Measurements from ENCODE around the gene LMBR1L. TPM values are rescaled to one million over a fixed set of nuclear protein-coding genes. Genes with fewer than 3 reads are reported as not detected.

Gene LMBR1L
- total and polyA plus RNA-seq, 10 of the 15 experiments (the other 5 are each of a cell fraction or from before 2014, with no cell fraction given): 2.1 to 42.6 (median 20.0) TPM

DNA sequence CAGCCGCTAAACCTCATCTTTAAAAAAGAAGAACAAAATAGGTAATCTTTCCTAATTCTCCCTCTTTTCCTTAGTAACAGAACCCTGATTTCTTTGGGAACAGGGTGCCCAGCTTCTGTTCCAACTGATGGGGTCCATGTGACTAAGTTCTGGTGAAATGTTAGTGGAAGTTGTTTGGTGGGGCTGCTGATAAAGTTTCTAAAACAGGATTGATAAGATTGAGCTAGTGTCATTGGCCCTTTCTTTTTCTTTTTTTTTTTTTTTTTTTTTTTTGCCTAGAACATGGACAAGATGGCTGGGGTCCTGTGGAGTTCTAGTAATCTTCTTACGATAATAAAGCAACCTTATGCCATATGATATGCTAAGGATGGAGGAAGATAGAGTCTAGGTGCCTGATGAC lies 36.7 kb upstream of the LMBR1L start:
- POLR2A ChIA-PET: interaction anchor here (0.5 to 1.5 kb wide), 4 partner anchors 16 to 1242 kb away, joined by 3 to 8 read pairs (median 4); partner anchors contain the start of gene TUBA1B
- intact Hi-C loops (cut with micrococcal nuclease; ENCODE audit: unreplicated experiment): no loop called here
- CTCF ChIA-PET: no interaction called here
- TF ChIP-seq POU2F2 (IDR thresholded peaks at IDR 0.05; ENCODE audit: borderline replicate concordance, low read depth, low read length): no peak
- TF ChIP-seq, protein P1, sequence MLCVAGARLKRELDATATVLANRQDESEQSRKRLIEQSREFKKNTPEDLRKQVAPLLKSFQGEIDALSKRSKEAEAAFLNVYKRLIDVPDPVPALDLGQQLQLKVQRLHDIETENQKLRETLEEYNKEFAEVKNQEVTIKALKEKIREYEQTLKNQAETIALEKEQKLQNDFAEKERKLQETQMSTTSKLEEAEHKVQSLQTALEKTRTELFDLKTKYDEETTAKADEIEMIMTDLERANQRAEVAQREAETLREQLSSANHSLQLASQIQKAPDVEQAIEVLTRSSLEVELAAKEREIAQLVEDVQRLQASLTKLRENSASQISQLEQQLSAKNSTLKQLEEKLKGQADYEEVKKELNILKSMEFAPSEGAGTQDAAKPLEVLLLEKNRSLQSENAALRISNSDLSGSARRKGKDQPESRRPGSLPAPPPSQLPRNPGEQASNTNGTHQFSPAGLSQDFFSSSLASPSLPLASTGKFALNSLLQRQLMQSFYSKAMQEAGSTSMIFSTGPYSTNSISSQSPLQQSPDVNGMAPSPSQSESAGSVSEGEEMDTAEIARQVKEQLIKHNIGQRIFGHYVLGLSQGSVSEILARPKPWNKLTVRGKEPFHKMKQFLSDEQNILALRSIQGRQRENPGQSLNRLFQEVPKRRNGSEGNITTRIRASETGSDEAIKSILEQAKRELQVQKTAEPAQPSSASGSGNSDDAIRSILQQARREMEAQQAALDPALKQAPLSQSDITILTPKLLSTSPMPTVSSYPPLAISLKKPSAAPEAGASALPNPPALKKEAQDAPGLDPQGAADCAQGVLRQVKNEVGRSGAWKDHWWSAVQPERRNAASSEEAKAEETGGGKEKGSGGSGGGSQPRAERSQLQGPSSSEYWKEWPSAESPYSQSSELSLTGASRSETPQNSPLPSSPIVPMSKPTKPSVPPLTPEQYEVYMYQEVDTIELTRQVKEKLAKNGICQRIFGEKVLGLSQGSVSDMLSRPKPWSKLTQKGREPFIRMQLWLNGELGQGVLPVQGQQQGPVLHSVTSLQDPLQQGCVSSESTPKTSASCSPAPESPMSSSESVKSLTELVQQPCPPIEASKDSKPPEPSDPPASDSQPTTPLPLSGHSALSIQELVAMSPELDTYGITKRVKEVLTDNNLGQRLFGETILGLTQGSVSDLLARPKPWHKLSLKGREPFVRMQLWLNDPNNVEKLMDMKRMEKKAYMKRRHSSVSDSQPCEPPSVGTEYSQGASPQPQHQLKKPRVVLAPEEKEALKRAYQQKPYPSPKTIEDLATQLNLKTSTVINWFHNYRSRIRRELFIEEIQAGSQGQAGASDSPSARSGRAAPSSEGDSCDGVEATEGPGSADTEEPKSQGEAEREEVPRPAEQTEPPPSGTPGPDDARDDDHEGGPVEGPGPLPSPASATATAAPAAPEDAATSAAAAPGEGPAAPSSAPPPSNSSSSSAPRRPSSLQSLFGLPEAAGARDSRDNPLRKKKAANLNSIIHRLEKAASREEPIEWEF (IDR thresholded peaks at IDR 0.05; ENCODE audit: insufficient replicate concordance, low read depth, low read length): no peak
- no peak for TF ChIP-seq SREBF1 (IDR thresholded peaks at IDR 0.05; ENCODE audit: low read length)
- no peak for TF ChIP-seq SIN3A (IDR thresholded peaks at IDR 0.05; ENCODE audit: low read depth, low read length)
- no peak for TF ChIP-seq BRCA1 (IDR thresholded peaks at IDR 0.05; ENCODE audit: low read depth, low read length)
- no peak for TF ChIP-seq ZNF24 (IDR thresholded peaks at IDR 0.05)
- TF ChIP-seq MYB (IDR thresholded peaks at IDR 0.05; ENCODE audit: borderline replicate concordance, low read depth, low read length): no peak
- TF ChIP-seq CBFB (IDR thresholded peaks at IDR 0.05; ENCODE audit: low read depth): no peak
- no peak for TF ChIP-seq SRF (IDR thresholded peaks at IDR 0.05; ENCODE audit: low read depth in 2 of 2, low read length in 2 of 2)
- no peak for TF ChIP-seq RFX5 (IDR thresholded peaks at IDR 0.05; ENCODE audit: low read depth, low read length)
- no peak for TF ChIP-seq RB1 (IDR thresholded peaks at IDR 0.05; ENCODE audit: borderline replicate concordance)
- TF ChIP-seq, protein P2, sequence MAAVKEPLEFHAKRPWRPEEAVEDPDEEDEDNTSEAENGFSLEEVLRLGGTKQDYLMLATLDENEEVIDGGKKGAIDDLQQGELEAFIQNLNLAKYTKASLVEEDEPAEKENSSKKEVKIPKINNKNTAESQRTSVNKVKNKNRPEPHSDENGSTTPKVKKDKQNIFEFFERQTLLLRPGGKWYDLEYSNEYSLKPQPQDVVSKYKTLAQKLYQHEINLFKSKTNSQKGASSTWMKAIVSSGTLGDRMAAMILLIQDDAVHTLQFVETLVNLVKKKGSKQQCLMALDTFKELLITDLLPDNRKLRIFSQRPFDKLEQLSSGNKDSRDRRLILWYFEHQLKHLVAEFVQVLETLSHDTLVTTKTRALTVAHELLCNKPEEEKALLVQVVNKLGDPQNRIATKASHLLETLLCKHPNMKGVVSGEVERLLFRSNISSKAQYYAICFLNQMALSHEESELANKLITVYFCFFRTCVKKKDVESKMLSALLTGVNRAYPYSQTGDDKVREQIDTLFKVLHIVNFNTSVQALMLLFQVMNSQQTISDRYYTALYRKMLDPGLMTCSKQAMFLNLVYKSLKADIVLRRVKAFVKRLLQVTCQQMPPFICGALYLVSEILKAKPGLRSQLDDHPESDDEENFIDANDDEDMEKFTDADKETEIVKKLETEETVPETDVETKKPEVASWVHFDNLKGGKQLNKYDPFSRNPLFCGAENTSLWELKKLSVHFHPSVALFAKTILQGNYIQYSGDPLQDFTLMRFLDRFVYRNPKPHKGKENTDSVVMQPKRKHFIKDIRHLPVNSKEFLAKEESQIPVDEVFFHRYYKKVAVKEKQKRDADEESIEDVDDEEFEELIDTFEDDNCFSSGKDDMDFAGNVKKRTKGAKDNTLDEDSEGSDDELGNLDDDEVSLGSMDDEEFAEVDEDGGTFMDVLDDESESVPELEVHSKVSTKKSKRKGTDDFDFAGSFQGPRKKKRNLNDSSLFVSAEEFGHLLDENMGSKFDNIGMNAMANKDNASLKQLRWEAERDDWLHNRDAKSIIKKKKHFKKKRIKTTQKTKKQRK (IDR thresholded peaks at IDR 0.05; ENCODE audit: low read depth, low read length): no peak
- TF ChIP-seq, protein P3, sequence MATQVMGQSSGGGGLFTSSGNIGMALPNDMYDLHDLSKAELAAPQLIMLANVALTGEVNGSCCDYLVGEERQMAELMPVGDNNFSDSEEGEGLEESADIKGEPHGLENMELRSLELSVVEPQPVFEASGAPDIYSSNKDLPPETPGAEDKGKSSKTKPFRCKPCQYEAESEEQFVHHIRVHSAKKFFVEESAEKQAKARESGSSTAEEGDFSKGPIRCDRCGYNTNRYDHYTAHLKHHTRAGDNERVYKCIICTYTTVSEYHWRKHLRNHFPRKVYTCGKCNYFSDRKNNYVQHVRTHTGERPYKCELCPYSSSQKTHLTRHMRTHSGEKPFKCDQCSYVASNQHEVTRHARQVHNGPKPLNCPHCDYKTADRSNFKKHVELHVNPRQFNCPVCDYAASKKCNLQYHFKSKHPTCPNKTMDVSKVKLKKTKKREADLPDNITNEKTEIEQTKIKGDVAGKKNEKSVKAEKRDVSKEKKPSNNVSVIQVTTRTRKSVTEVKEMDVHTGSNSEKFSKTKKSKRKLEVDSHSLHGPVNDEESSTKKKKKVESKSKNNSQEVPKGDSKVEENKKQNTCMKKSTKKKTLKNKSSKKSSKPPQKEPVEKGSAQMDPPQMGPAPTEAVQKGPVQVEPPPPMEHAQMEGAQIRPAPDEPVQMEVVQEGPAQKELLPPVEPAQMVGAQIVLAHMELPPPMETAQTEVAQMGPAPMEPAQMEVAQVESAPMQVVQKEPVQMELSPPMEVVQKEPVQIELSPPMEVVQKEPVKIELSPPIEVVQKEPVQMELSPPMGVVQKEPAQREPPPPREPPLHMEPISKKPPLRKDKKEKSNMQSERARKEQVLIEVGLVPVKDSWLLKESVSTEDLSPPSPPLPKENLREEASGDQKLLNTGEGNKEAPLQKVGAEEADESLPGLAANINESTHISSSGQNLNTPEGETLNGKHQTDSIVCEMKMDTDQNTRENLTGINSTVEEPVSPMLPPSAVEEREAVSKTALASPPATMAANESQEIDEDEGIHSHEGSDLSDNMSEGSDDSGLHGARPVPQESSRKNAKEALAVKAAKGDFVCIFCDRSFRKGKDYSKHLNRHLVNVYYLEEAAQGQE (IDR thresholded peaks at IDR 0.05; ENCODE audit: low read depth, low read length): no peak

More for the DNA sequence above, 36.7 kb upstream of the LMBR1L start:
- Histone ChIP-seq H3K27ac (ENCODE audit: control insufficient read depth, insufficient read depth) (no peak overlapping the region), H3K79me2 (ENCODE audit: control insufficient read depth, insufficient read depth, low read length) (no peaks in the 10 kb centered on the region; the same call in 1 of the 2 replicates), H2AFZ (ENCODE audit: control insufficient read depth, low read depth, low read length) (no peak overlapping the region), H3K9me3 (replicated peaks; ENCODE audit: control insufficient read depth, insufficient read depth, low read length) (no peaks in the 10 kb centered on the region), H3K36me3 (ENCODE audit: control insufficient read depth in 2 of 2, insufficient read depth in 2 of 2, low read length in 1 of 2) (no peaks in the 10 kb centered on the region), H3K9ac (ENCODE audit: control insufficient read depth, insufficient read depth, low read length) (no peak overlapping the region), H3K27me3 (replicated peaks in 1 of 2; ENCODE audit: control insufficient read depth in 2 of 2, insufficient read depth in 2 of 2, low read length in 1 of 2) (no peaks in the 10 kb centered on the region), H3K4me2 (ENCODE audit: control insufficient read depth, insufficient read depth) (no peak overlapping the region), H3K4me1 (ENCODE audit: control insufficient read depth, insufficient read depth, low read length) (no peaks in the 10 kb centered on the region), H3K4me3 (no peak overlapping the region), H4K20me1 (ENCODE audit: control insufficient read depth, insufficient read depth) (no peaks in the 10 kb centered on the region)
- SMC1A ChIA-PET (ENCODE audit: uncharacterized antibody, unreplicated experiment): interaction anchor here (0.6 kb wide), 1 partner anchor 74 kb away, joined by 3 read pairs; no protein-coding TSS in a partner anchor
- no peak for FAIRE-seq
- BruUV-seq (replicated peaks): no TSS peak
- no peak for DNase-seq (ENCODE audit: low read depth, low spot score)
- in situ Hi-C loops (cut with MboI): no loop called here
- RAD21 ChIA-PET (ENCODE audit: unreplicated experiment): no interaction called here
- WGBS (ENCODE audit: insufficient coverage, insufficient replicate concordance, low lambda C conversion rate, missing lambda C conversion rate): 100% methylated on average over 2 of the region's 2 CpGs
- ATAC-seq: no peak

Measured in GM12878 (cell line).